ENCODE data around the gene CD7.

DNA sequence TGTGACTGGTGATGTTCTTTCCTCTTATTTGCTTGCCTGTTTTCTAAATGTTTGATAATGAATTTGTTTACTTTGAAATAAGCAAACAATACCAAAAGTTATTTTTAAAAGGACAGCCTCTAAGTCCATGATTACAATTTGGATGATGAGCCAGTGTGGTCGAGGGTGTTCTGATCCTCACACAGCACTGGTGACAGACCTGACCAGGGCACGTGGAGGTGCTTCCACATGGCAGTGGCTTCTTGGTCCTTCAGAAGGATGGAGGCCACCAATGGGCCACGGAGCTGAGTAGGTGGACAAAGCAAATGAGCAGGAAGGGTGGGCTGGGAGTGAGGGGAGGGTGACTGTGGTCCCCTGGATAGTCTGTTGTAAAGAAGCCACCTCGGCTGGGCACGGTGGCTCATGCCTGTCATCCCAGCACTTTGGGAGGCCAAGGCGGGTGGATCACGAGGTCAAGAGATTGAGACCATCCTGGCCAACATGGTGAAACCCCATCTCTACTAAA is 37.4 kb upstream of the CD7 start:
- TF ChIP-seq, protein P1, sequence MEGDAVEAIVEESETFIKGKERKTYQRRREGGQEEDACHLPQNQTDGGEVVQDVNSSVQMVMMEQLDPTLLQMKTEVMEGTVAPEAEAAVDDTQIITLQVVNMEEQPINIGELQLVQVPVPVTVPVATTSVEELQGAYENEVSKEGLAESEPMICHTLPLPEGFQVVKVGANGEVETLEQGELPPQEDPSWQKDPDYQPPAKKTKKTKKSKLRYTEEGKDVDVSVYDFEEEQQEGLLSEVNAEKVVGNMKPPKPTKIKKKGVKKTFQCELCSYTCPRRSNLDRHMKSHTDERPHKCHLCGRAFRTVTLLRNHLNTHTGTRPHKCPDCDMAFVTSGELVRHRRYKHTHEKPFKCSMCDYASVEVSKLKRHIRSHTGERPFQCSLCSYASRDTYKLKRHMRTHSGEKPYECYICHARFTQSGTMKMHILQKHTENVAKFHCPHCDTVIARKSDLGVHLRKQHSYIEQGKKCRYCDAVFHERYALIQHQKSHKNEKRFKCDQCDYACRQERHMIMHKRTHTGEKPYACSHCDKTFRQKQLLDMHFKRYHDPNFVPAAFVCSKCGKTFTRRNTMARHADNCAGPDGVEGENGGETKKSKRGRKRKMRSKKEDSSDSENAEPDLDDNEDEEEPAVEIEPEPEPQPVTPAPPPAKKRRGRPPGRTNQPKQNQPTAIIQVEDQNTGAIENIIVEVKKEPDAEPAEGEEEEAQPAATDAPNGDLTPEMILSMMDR (IDR thresholded peaks at IDR 0.05), result no peak
- TF ChIP-seq POLR2A (IDR thresholded peaks at IDR 0.05), result no peak

Data from body of pancreas (tissue), 4 donors.